ENCODE data around the gene RAPGEF2. TPM values are rescaled to one million over a fixed set of nuclear protein-coding genes. Genes with fewer than 3 reads are reported as not detected.

The RAPGEF2 gene
- total RNA-seq, 1 experiment from 2014 or later, result 17.6 TPM

DNA sequence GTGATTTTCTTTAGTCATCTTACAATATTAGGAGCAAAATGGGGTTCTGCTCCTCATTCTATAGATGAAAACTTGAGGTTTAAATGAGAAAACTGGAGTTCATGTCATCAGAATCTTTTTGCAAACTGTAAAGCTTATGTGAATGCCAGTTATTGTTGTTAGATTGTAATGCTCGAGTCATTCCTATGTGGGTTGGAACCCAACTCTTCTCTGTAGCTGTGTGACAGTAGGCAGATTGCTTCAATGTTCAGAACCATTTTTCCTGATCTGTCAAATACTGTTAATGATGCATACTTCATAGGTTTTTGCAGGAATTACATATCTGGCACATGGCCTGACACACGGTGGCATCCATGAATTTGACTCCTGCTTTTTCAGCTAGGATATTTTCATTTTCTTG, 178.9 kb downstream of the RAPGEF2 start:
- no peaks in the 10 kb centered on the region for H3K4me1 ChIP-seq (ENCODE audit: control insufficient read depth, insufficient read depth, low read length)
- no peak for TF ChIP-seq POLR2AphosphoS5 (IDR thresholded peaks at IDR 0.05; ENCODE audit: low read depth, low read length)
- TF ChIP-seq, protein P1, sequence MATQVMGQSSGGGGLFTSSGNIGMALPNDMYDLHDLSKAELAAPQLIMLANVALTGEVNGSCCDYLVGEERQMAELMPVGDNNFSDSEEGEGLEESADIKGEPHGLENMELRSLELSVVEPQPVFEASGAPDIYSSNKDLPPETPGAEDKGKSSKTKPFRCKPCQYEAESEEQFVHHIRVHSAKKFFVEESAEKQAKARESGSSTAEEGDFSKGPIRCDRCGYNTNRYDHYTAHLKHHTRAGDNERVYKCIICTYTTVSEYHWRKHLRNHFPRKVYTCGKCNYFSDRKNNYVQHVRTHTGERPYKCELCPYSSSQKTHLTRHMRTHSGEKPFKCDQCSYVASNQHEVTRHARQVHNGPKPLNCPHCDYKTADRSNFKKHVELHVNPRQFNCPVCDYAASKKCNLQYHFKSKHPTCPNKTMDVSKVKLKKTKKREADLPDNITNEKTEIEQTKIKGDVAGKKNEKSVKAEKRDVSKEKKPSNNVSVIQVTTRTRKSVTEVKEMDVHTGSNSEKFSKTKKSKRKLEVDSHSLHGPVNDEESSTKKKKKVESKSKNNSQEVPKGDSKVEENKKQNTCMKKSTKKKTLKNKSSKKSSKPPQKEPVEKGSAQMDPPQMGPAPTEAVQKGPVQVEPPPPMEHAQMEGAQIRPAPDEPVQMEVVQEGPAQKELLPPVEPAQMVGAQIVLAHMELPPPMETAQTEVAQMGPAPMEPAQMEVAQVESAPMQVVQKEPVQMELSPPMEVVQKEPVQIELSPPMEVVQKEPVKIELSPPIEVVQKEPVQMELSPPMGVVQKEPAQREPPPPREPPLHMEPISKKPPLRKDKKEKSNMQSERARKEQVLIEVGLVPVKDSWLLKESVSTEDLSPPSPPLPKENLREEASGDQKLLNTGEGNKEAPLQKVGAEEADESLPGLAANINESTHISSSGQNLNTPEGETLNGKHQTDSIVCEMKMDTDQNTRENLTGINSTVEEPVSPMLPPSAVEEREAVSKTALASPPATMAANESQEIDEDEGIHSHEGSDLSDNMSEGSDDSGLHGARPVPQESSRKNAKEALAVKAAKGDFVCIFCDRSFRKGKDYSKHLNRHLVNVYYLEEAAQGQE (IDR thresholded peaks at IDR 0.05; ENCODE audit: insufficient read depth in 1 of 2, low read depth in 2 of 2, low read length in 1 of 2), result no peak
- no peak for TF ChIP-seq SIN3A (IDR thresholded peaks at IDR 0.05; ENCODE audit: borderline replicate concordance, insufficient read depth, low read depth, low read length)
- TF ChIP-seq TCF7L2 (IDR thresholded peaks at IDR 0.05; ENCODE audit: low read depth, low read length), result no peak
- TF ChIP-seq, protein P2, sequence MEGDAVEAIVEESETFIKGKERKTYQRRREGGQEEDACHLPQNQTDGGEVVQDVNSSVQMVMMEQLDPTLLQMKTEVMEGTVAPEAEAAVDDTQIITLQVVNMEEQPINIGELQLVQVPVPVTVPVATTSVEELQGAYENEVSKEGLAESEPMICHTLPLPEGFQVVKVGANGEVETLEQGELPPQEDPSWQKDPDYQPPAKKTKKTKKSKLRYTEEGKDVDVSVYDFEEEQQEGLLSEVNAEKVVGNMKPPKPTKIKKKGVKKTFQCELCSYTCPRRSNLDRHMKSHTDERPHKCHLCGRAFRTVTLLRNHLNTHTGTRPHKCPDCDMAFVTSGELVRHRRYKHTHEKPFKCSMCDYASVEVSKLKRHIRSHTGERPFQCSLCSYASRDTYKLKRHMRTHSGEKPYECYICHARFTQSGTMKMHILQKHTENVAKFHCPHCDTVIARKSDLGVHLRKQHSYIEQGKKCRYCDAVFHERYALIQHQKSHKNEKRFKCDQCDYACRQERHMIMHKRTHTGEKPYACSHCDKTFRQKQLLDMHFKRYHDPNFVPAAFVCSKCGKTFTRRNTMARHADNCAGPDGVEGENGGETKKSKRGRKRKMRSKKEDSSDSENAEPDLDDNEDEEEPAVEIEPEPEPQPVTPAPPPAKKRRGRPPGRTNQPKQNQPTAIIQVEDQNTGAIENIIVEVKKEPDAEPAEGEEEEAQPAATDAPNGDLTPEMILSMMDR (IDR thresholded peaks at IDR 0.05), result no peak
- ATAC-seq, result no peak
- POLR2A ChIA-PET, result no interaction called here
- no peaks in the 10 kb centered on the region for H3K9me3 ChIP-seq (ENCODE audit: control insufficient read depth, insufficient read depth, low read depth, low read length)
- no peak overlapping the region for H3K27ac ChIP-seq (ENCODE audit: low read length)
- BruUV-seq (replicated peaks), result no TSS peak
- intact Hi-C loops (cut with micrococcal nuclease; ENCODE audit: unreplicated experiment), result no loop called here
- H3K36me3 ChIP-seq (ENCODE audit: control insufficient read depth, insufficient read depth, low read length), result no peaks in the 10 kb centered on the region
- in situ Hi-C loops (cut with HindIII; ENCODE audit: low pct_unique_long_range_greater_than_20kb, low sequenced_read_pairs), result no loop called here
- H3K27me3 ChIP-seq (ENCODE audit: control insufficient read depth, insufficient read depth, low read length), result no peaks in the 10 kb centered on the region
- CTCF ChIA-PET, result no interaction called here
- no peak for DNase-seq (ENCODE audit: low read depth, low spot score)
- no peak overlapping the region for H3K4me3 ChIP-seq (ENCODE audit: low read depth in 2 of 2, low read length in 2 of 2)

DNA sequence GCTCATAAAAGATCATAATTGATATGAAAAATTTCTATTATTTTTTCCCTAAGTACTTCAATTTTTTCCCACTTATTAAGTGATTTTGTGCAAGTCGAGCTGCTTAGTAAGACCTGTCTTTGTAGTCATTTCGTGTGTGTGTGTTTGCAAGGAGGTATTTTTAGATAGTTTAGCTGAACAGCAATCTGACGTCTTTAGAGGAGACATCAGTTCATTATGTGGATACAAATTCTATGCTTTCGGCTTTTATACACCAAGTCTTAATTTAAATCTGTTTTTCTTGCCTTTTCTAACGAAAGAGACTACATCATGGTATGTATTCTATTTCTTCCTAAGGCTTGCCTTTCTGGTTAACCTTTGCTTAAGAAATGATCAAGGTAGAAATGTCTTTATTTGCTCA, 179.4 kb downstream of the RAPGEF2 start:
- no peaks in the 10 kb centered on the region for H3K27me3 ChIP-seq (ENCODE audit: control insufficient read depth, insufficient read depth, low read length)
- no peak overlapping the region for H3K27ac ChIP-seq (ENCODE audit: low read length)
- no peak for TF ChIP-seq SIN3A (IDR thresholded peaks at IDR 0.05; ENCODE audit: borderline replicate concordance, insufficient read depth, low read depth, low read length)
- TF ChIP-seq, protein P1 (IDR thresholded peaks at IDR 0.05; ENCODE audit: insufficient read depth in 1 of 2, low read depth in 2 of 2, low read length in 1 of 2), result no peak
- TF ChIP-seq, protein P2 (IDR thresholded peaks at IDR 0.05), result no peak
- TF ChIP-seq TCF7L2 (IDR thresholded peaks at IDR 0.05; ENCODE audit: low read depth, low read length), result no peak
- no peak for TF ChIP-seq POLR2AphosphoS5 (IDR thresholded peaks at IDR 0.05; ENCODE audit: low read depth, low read length)
- ATAC-seq (no peak), DNase-seq (ENCODE audit: low read depth, low spot score) (no peak)
- intact Hi-C loops (cut with micrococcal nuclease; ENCODE audit: unreplicated experiment) (no loop called here), in situ Hi-C loops (cut with HindIII; ENCODE audit: low pct_unique_long_range_greater_than_20kb, low sequenced_read_pairs) (no loop called here)
- H3K4me1 ChIP-seq (ENCODE audit: control insufficient read depth, insufficient read depth, low read length), result no peaks in the 10 kb centered on the region
- no peaks in the 10 kb centered on the region for H3K9me3 ChIP-seq (ENCODE audit: control insufficient read depth, insufficient read depth, low read depth, low read length)
- ChIA-PET POLR2A (no interaction called here), CTCF (no interaction called here)
- no peak overlapping the region for H3K4me3 ChIP-seq (ENCODE audit: low read depth in 2 of 2, low read length in 2 of 2)
- no TSS peak for BruUV-seq (replicated peaks)
- H3K36me3 ChIP-seq (ENCODE audit: control insufficient read depth, insufficient read depth, low read length), result no peaks in the 10 kb centered on the region

Data from Panc1 (cell line).